Measurements from ENCODE around the gene GP1BB.

GRCh38 chr22:19722178-19722981 is 959 bp upstream of the GP1BB start:
- TF ChIP-seq CTCF (conservative IDR thresholded peaks at IDR 0.05; ENCODE audit: low read length), result no peak
- TF ChIP-seq EZH2phosphoT487 (IDR thresholded peaks at IDR 0.05; ENCODE audit: borderline replicate concordance), result no peak
